NCI-H526 treated with DMSO at 0.1 percent for 48 hours (cell line): ENCODE data around the gene U2AF1L4.

ENCODE experiments used
- DNase-seq: peaks from one replicate; lab custom pipeline; 2025; lab: John Stamatoyannopoulos, UW

U2AF1L4 gene

GRCh38 chr19:35757231-35757748 lies 12.1 kb upstream of the U2AF1L4 start:
- no peak for DNase-seq

GRCh38 chr19:35756377-35757230 lies 11.4 kb upstream of the U2AF1L4 start, which contains the start of gene HSPB6:
Gene HSPB6, minus strand, starts transcription at chr19:35757029. Its CDS starts 21 bp downstream, at chr19:35757008.
- no peak for DNase-seq

- DNase-seq = no peak
Measured at GRCh38 chr19:35755550-35756376, 10.5 kb upstream of the U2AF1L4 start.

- DNase-seq = no peak
Measured at GRCh38 chr19:35755131-35755549, 9.9 kb upstream of the U2AF1L4 start.

GRCh38 chr19:35754370-35755130 lies 9.3 kb upstream of the U2AF1L4 start:
- no peak for DNase-seq

- no peak for DNase-seq
Measured at GRCh38 chr19:35753634-35754369, 8.6 kb upstream of the U2AF1L4 start.

- DNase-seq = no peak
Measured at GRCh38 chr19:35752746-35753350, 7.6 kb upstream of the U2AF1L4 start.

- no peak for DNase-seq
Measured at GRCh38 chr19:35751839-35752745, 6.9 kb upstream of the U2AF1L4 start.

GRCh38 chr19:35750167-35750566 lies 4.9 kb upstream of the U2AF1L4 start:
- DNase-seq = no peak

- peak; percentile 99 for DNase-seq
Measured at GRCh38 chr19:35748106-35749020, 3.1 kb upstream of the U2AF1L4 start, which contains the start of gene LIN37. Gene LIN37, plus strand, starts transcription at chr19:35748576. Its CDS starts 149 bp downstream, at chr19:35748725.

GRCh38 chr19:35746531-35746930 lies 1.3 kb upstream of the U2AF1L4 start:
- DNase-seq = no peak

GRCh38 chr19:35746087-35746462 lies 857 bp upstream of the U2AF1L4 start:
- no peak for DNase-seq

- peak; percentile 98 for DNase-seq
Measured at GRCh38 chr19:35744430-35745327, 539 bp downstream of the U2AF1L4 start.

GRCh38 chr19:35743640-35744429 lies 1.4 kb downstream of the U2AF1L4 start:
- no peak for DNase-seq

- DNase-seq = no peak
Measured at GRCh38 chr19:35742121-35742724, 3.0 kb downstream of the U2AF1L4 start, which contains the start of gene IGFLR1. Gene IGFLR1, minus strand, starts transcription at chr19:35742452. Its CDS starts 1,272 bp downstream, at chr19:35741180.

GRCh38 chr19:35741203-35741515 lies 4.1 kb downstream of the U2AF1L4 start:
- DNase-seq = no peak
